ENCODE measurements around the gene FANCI.

Gene FANCI

GRCh38 chr15:89218531-89218930 lies 25.2 kb upstream of the FANCI start:
- no peak overlapping the region for H3K27ac ChIP-seq
- TF ChIP-seq CTCF (IDR thresholded peaks at IDR 0.05) = no peak

GRCh38 chr15:89221543-89221942 lies 22.2 kb upstream of the FANCI start, which contains the start of gene RLBP1:
Gene RLBP1, minus strand, starts transcription at chr15:89221579. Its CDS starts 2,604 bp downstream, at chr15:89218975.
- no peak for TF ChIP-seq CTCF (IDR thresholded peaks at IDR 0.05)
- no peaks in the 10 kb centered on the region for H3K4me1 ChIP-seq (ENCODE audit: control insufficient read depth in 1 of 2, insufficient read depth in 1 of 2, low read depth in 1 of 2, low read length in 1 of 2)
- no peak within 1 kb of the TSS for H3K27ac ChIP-seq
- H3K36me3 ChIP-seq = no peaks in the 10 kb centered on the region
- H3K4me3 ChIP-seq (ENCODE audit: low read depth in 1 of 2, low read length in 1 of 2) = no peak within 1 kb of the TSS
- no peaks in the 10 kb centered on the region for H3K9me3 ChIP-seq
- H3K27me3 ChIP-seq = no peaks in the 10 kb centered on the region

More at GRCh38 chr15:89218531-89218930, 25.2 kb upstream of the FANCI start:
- Histone ChIP-seq H3K36me3 (no peaks in the 10 kb centered on the region), H3K27me3 (no peaks in the 10 kb centered on the region), H3K9me3 (no peaks in the 10 kb centered on the region), H3K4me1 (ENCODE audit: control insufficient read depth in 1 of 2, insufficient read depth in 1 of 2, low read depth in 1 of 2, low read length in 1 of 2) (no peaks in the 10 kb centered on the region), H3K4me3 (ENCODE audit: low read depth in 1 of 2, low read length in 1 of 2) (no peak overlapping the region)

- Histone ChIP-seq H3K4me3 (ENCODE audit: low read depth in 1 of 2, low read length in 1 of 2) (no peak overlapping the region), H3K27me3 (no peaks in the 10 kb centered on the region), H3K9me3 (no peaks in the 10 kb centered on the region), H3K36me3 (no peaks in the 10 kb centered on the region), H3K4me1 (ENCODE audit: control insufficient read depth in 1 of 2, insufficient read depth in 1 of 2, low read depth in 1 of 2, low read length in 1 of 2) (no peaks in the 10 kb centered on the region), H3K27ac (no peak overlapping the region)
- no peak for TF ChIP-seq CTCF (IDR thresholded peaks at IDR 0.05)
Observed at GRCh38 chr15:89225588-89225987, 18.2 kb upstream of the FANCI start.

- H3K4me3 ChIP-seq (ENCODE audit: low read depth in 1 of 2, low read length in 1 of 2) = no peak overlapping the region
- H3K36me3 ChIP-seq = no peaks in the 10 kb centered on the region
- no peaks in the 10 kb centered on the region for H3K4me1 ChIP-seq (ENCODE audit: control insufficient read depth in 1 of 2, insufficient read depth in 1 of 2, low read depth in 1 of 2, low read length in 1 of 2)
- H3K27me3 ChIP-seq = no peaks in the 10 kb centered on the region
- H3K9me3 ChIP-seq = no peaks in the 10 kb centered on the region
- no peak for TF ChIP-seq CTCF (IDR thresholded peaks at IDR 0.05)
- H3K27ac ChIP-seq = no peak overlapping the region
Observed at GRCh38 chr15:89226359-89227221, 17.2 kb upstream of the FANCI start.

- Histone ChIP-seq H3K27ac (no peak overlapping the region), H3K4me1 (ENCODE audit: control insufficient read depth in 1 of 2, insufficient read depth in 1 of 2, low read depth in 1 of 2, low read length in 1 of 2) (no peaks in the 10 kb centered on the region), H3K36me3 (no peaks in the 10 kb centered on the region), H3K9me3 (no peaks in the 10 kb centered on the region), H3K4me3 (ENCODE audit: low read depth in 1 of 2, low read length in 1 of 2) (no peak overlapping the region), H3K27me3 (peaks cover 6% of the 10 kb centered on the region)
- TF ChIP-seq CTCF (IDR thresholded peaks at IDR 0.05) = no peak
Observed at GRCh38 chr15:89227425-89227824, 16.4 kb upstream of the FANCI start.

Measured in neutrophil (primary cell).